Measurements from ENCODE around the gene ATP1B3. TPM values are rescaled to one million over a fixed set of nuclear protein-coding genes. Genes with fewer than 3 reads are reported as not detected.

The ATP1B3 gene
- 198 to 209 TPM (median 203 TPM) in 5 replicates for total RNA-seq (2022; extraction: Qiagen RNA extraction)

GRCh38 chr3:141876381-141876890, at the start of gene ATP1B3:
ATP1B3 (plus strand) TSS chr3:141876643; CDS start chr3:141876802, 159 bp downstream.

Other genes starting within 250 kb of the ATP1B3 start
- 132 to 146 TPM (median 137 TPM) in 5 replicates for gene RNF7, start 138.3 kb upstream of the ATP1B3 start, total RNA-seq (2022; extraction: Qiagen RNA extraction)
- not detected in 5 replicates for gene GRK7, start 113.2 kb upstream of the ATP1B3 start, total RNA-seq (2022; extraction: Qiagen RNA extraction)

Data from A549 treated with CORT108297 at 1 μM for 4 hours (cell line).